ENCODE results near the gene FN1. TPM values are rescaled to one million over a fixed set of nuclear protein-coding genes. Genes with fewer than 3 reads are reported as not detected.

Gene FN1
- total and polyA plus RNA-seq, 2 of the 8 experiments (the other 6 are each of a cell fraction or from before 2014, with no cell fraction given) = 42.9 to 109 TPM

DNA sequence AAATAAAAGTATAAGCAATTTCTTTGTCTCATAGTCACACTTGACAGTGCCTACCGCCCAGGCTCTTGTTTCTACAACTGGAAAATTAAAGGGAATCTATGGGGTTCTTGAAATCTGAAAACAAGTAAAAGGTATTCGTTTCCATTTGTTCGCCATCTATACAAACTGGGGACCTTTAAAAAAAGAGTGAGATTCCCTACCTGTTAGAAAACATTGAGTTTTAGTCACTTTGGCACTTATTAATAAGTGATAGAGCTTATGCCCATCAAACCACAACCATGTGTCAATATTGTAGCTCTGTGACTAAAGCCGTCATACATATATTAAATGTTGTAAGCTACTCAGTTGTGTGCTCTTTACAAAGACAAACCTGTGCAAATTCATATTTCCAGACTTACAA, 13.2 kb downstream of the FN1 start:
- FAIRE-seq = no peak
- WGBS, 2 experiments (ENCODE audit: extremely low coverage in 1 of 2, insufficient coverage in 1 of 2, insufficient read length in 1 of 2, insufficient replicate concordance in 2 of 2, low coverage in 1 of 2, low lambda C conversion rate in 2 of 2, missing lambda C conversion rate in 1 of 2) = 96% methylated on average over 4 of the region's 4 CpGs; no CpG with 5 or more reads in 1 of the 2 experiments
- no peaks in the 10 kb centered on the region for H3K23me2 ChIP-seq (ENCODE audit: low read depth, low read length)
- H3K27ac ChIP-seq (ENCODE audit: low read depth, low read length) = no peak overlapping the region
- no peak overlapping the region for H4K91ac ChIP-seq (replicated peaks; ENCODE audit: insufficient read length, low read length)
- H3K4me2 ChIP-seq (ENCODE audit: insufficient read depth in 1 of 2, low read depth in 2 of 2, low read length in 2 of 2) = no peak overlapping the region
- H3K79me1 ChIP-seq (ENCODE audit: low read depth, low read length) = no peaks in the 10 kb centered on the region
- no peaks in the 10 kb centered on the region for H3K79me2 ChIP-seq (ENCODE audit: control insufficient read depth in 1 of 2, insufficient read depth in 2 of 2, low read length in 2 of 2)
- H4K20me1 ChIP-seq (replicated peaks in 1 of 2; ENCODE audit: control insufficient read depth in 1 of 2, insufficient read depth in 2 of 2, low read length in 2 of 2) = no peaks in the 10 kb centered on the region
- H2AFZ ChIP-seq (ENCODE audit: low read length) = no peak overlapping the region
- CTCF ChIA-PET (ENCODE audit: partially characterized antibody) = no interaction called here
- no peak overlapping the region for H2BK15ac ChIP-seq (ENCODE audit: low read length)
- DNase-seq (ENCODE audit: low read depth in 1 of 2, low spot score in 2 of 2) = no peak
- no peak overlapping the region for H4K8ac ChIP-seq (ENCODE audit: extremely low read depth, insufficient read depth, low read length)
- H2AK5ac ChIP-seq (ENCODE audit: low read depth, low read length) = no peak overlapping the region
- H3K14ac ChIP-seq (ENCODE audit: insufficient read length) = no peak overlapping the region
- no peak overlapping the region for H4K5ac ChIP-seq (ENCODE audit: insufficient read length, low read depth, low read length)
- H3K18ac ChIP-seq (ENCODE audit: extremely low read depth, low read length) = no peak overlapping the region
- H3K4ac ChIP-seq (replicated peaks; ENCODE audit: insufficient read length, low read depth, low read length) = no peak overlapping the region
- peaks cover 2 to 22% (median 10%) of the 10 kb centered on the region in 4 experiments; a peak in 6 of 8 replicates for H3K36me3 ChIP-seq (ENCODE audit: control insufficient read depth in 2 of 4, insufficient read depth in 4 of 4, low read length in 3 of 4)
- no peak overlapping the region for H3K23ac ChIP-seq (ENCODE audit: insufficient read length)
- no peak overlapping the region for H2BK20ac ChIP-seq (ENCODE audit: low read length)
- H2BK120ac ChIP-seq (replicated peaks; ENCODE audit: low read depth, low read length) = no peak overlapping the region
- H2BK5ac ChIP-seq (ENCODE audit: low read depth, low read length) = no peak overlapping the region
- H2BK12ac ChIP-seq (ENCODE audit: low read depth, low read length) = no peak overlapping the region
- no peak overlapping the region for H3K9ac ChIP-seq (replicated peaks in 1 of 4; ENCODE audit: extremely low read depth in 1 of 4, low read depth in 3 of 4, low read length in 3 of 4)
- H3K9me3 ChIP-seq (ENCODE audit: insufficient read depth in 2 of 2, low read depth in 1 of 2, low read length in 1 of 2) = no peaks in the 10 kb centered on the region
- no peak overlapping the region for H3K4me3 ChIP-seq (ENCODE audit: extremely low read depth in 1 of 4, insufficient read depth in 2 of 4, low read depth in 3 of 4, low read length in 4 of 4)
- POLR2A ChIA-PET (ENCODE audit: partially characterized antibody) = no interaction called here
- H3K56ac ChIP-seq (replicated peaks; ENCODE audit: insufficient read length, low read depth, low read length) = no peak overlapping the region
- TF ChIP-seq TAF7 (optimal IDR thresholded peaks at IDR 0.05; ENCODE audit: borderline replicate concordance, low read depth, low read length) (no peak), EP300 (IDR thresholded peaks at IDR 0.05; ENCODE audit: borderline replicate concordance in 1 of 2, low read depth in 2 of 2, low read length in 2 of 2) (no peak), NANOG (IDR thresholded peaks at IDR 0.05; ENCODE audit: insufficient read depth, low read depth, low read length, poor library complexity, severe bottlenecking) (no peak)
- no peaks in the 10 kb centered on the region for H3K4me1 ChIP-seq (replicated peaks in 1 of 4; ENCODE audit: control insufficient read depth in 3 of 4, insufficient read depth in 4 of 4, low read length in 3 of 4)
- no peaks in the 10 kb centered on the region for H3K27me3 ChIP-seq (replicated peaks in 1 of 4; ENCODE audit: control insufficient read depth in 3 of 4, extremely low read depth in 1 of 4, insufficient read depth in 3 of 4, low read length in 3 of 4)
